Gastrocnemius medialis (tissue), 4 donors: ENCODE data around the gene HPS1.

Source experiments
- POLR2A ChIP-seq, 2 donors: fragments of 450-650 bp; IDR thresholded peaks; one replicate each; pipeline ENCODE4 v1.6.1; 2017; ENCODE audit warnings: antibody characterized with exemption in 2 of 2, mild to moderate bottlenecking in 2 of 2, moderate library complexity in 2 of 2
- TF ChIP-seq, protein P1 (sequence below), 5 experiments: fragments of 450-650 bp in 3 of 5; fragments of 200-600 bp in 2 of 5; sonication (generic) in 2 of 5; IDR thresholded peaks in 4 of 5; conservative IDR thresholded peaks in 1 of 5; 1 replicate in 4 of 5; 2 replicates in 1 of 5; pipeline ENCODE4 v1.5.1; 2016 to 2019; ENCODE audit warnings: antibody characterized with exemption in 5 of 5, mild to moderate bottlenecking in 3 of 5, moderate library complexity in 3 of 5

DNA sequence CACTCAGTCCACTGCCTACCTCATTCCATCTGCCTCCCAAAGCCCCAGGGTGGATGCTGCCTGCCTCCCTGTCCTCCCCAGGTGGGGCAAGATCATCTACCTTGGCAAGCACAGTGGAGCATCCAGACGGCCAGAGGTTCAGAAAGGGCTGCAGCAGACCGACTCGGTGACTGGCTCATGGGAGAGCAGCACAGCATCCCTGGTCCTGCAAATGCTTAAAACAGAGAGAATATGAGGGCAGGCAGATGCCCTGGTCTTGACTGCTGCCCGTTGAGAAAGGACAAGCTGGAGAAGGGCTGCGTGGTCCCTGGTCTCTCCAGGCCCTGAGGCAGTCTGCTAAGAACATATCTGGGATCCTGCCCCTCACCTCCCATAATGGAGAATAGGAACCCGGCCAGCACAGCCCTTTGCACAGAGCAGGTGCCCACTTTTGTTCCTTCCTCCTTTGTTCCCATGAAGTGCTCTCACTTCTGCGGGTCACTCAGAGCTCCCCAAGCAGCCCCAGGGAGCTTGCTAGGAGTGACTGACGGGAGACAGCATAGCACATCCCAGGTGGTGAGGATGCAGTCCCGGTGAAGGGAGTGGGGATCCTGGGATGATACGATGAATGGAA, 1.4 kb downstream of the HPS1 start:
- TF ChIP-seq, protein P1, sequence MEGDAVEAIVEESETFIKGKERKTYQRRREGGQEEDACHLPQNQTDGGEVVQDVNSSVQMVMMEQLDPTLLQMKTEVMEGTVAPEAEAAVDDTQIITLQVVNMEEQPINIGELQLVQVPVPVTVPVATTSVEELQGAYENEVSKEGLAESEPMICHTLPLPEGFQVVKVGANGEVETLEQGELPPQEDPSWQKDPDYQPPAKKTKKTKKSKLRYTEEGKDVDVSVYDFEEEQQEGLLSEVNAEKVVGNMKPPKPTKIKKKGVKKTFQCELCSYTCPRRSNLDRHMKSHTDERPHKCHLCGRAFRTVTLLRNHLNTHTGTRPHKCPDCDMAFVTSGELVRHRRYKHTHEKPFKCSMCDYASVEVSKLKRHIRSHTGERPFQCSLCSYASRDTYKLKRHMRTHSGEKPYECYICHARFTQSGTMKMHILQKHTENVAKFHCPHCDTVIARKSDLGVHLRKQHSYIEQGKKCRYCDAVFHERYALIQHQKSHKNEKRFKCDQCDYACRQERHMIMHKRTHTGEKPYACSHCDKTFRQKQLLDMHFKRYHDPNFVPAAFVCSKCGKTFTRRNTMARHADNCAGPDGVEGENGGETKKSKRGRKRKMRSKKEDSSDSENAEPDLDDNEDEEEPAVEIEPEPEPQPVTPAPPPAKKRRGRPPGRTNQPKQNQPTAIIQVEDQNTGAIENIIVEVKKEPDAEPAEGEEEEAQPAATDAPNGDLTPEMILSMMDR (IDR thresholded peaks at IDR 0.05 in 4 of 5, conservative IDR thresholded peaks at IDR 0.05 in 1 of 5) = no peak
- no peak for TF ChIP-seq POLR2A (IDR thresholded peaks at IDR 0.05)
